ENCODE data around the gene NCEH1. TPM values are rescaled to one million over a fixed set of nuclear protein-coding genes. Genes with fewer than 3 reads are reported as not detected.

The NCEH1 gene
- total and polyA plus RNA-seq, 9 of the 15 experiments (the other 6 are each of a cell fraction or from before 2014, with no cell fraction given): 1.3 to 5.0 (median 2.8) TPM

DNA sequence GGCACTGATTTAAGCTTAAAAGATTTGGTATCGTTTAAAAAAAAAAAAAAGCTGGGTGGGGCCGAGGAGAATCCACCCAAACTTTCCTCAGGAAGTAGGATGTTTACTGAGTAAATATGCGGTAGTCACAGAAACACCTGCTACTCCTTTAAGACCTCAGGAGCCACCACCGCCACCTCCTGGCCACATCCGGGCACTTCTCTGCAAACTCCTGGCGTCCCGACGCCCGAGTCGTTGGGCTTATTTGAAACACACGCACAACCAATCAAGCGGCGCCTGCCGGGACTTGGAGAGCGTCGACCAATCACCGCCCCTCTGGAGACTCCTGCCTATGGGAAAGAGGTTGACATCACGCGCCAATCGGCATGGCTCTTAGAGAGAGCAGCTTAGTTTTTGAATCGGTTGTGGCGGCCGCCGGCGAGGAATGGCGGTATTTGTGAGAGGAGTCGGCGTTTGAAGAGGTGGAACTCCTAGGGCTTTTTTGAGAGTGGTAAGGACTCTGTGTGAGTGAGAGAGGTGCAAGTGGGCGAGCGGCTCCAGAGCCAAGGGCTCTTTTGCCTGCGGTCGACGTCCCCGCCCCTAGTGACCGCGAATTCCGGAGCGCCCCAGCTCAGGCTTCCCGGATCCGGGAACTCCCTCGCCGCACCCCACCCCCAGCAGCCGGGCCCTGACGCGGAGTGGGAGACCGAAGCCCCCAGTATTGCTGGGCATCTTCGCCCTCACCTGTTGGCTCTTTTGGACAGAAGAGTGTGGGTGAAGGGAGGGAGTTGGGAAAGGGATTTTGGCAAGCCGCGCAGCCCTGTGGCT, 39.7 kb upstream of the NCEH1 start, which contains the start of gene ECT2 (continued):
- TF ChIP-seq TCFL5 (CRISPR knock-in tag; conservative IDR thresholded peaks at IDR 0.05) (no peak), YY1 (IDR thresholded peaks at IDR 0.05; ENCODE audit: borderline replicate concordance in 1 of 3, control insufficient read depth in 1 of 3, extremely low read depth in 1 of 3, insufficient read depth in 3 of 3, insufficient read length in 1 of 3, insufficient replicate concordance in 2 of 3, low read depth in 1 of 3, low read length in 2 of 3) (peak; percentile 34 to 93 (median 80)), U2AF2 (optimal IDR thresholded peaks at IDR 0.05; ENCODE audit: low read depth, low read length) (no peak), ATF1 (CRISPR knock-in tag; IDR thresholded peaks at IDR 0.05) (no peak), ATF1 (tag; IDR thresholded peaks at IDR 0.05) (peak; percentile 88), NR2C2 (CRISPR knock-in tag; IDR thresholded peaks at IDR 0.05) (no peak), NR2C2 (tag; IDR thresholded peaks at IDR 0.05) (0 out of 2 replicates have a peak, but pooled peaks have one; percentile 7), ETV6 (IDR thresholded peaks at IDR 0.05; ENCODE audit: borderline replicate concordance in 1 of 2, low read depth in 2 of 2, low read length in 1 of 2) (0 out of 4 replicates have a peak, but pooled peaks of 1 of the 2 experiments have one; percentile 14), ETV6 (CRISPR knock-in tag; IDR thresholded peaks at IDR 0.05; ENCODE audit: borderline replicate concordance) (no peak), POLR2H (tag; IDR thresholded peaks at IDR 0.05; ENCODE audit: low read depth) (peak; percentile 85), CCNT2 (IDR thresholded peaks at IDR 0.05; ENCODE audit: borderline replicate concordance, extremely low read depth, insufficient read length, low read depth, low read length) (peak; percentile 18), DMBX1 (CRISPR knock-in tag; IDR thresholded peaks at IDR 0.05; ENCODE audit: borderline replicate concordance) (no peak), CXXC5 (CRISPR knock-in tag; IDR thresholded peaks at IDR 0.05) (peak; percentile 93), TAF7 (tag; IDR thresholded peaks at IDR 0.05) (peak; percentile 39; the same call in 1 of the 2 replicates), TOE1 (IDR thresholded peaks at IDR 0.05; ENCODE audit: borderline replicate concordance) (peak; percentile 79; the same call in 1 of the 2 replicates), TOE1 (CRISPR knock-in tag; IDR thresholded peaks at IDR 0.05; ENCODE audit: borderline replicate concordance, low read depth) (no peak), SMAD1 (IDR thresholded peaks at IDR 0.05; ENCODE audit: low read depth, low read length, partially characterized antibody) (peak; percentile 41), MBD2 (IDR thresholded peaks at IDR 0.05; ENCODE audit: borderline replicate concordance, low read depth) (peak; percentile 81)
- TF ChIP-seq, protein P1, sequence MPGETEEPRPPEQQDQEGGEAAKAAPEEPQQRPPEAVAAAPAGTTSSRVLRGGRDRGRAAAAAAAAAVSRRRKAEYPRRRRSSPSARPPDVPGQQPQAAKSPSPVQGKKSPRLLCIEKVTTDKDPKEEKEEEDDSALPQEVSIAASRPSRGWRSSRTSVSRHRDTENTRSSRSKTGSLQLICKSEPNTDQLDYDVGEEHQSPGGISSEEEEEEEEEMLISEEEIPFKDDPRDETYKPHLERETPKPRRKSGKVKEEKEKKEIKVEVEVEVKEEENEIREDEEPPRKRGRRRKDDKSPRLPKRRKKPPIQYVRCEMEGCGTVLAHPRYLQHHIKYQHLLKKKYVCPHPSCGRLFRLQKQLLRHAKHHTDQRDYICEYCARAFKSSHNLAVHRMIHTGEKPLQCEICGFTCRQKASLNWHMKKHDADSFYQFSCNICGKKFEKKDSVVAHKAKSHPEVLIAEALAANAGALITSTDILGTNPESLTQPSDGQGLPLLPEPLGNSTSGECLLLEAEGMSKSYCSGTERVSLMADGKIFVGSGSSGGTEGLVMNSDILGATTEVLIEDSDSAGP (CRISPR knock-in tag; IDR thresholded peaks at IDR 0.05): peak; percentile 91
- TF ChIP-seq, protein P2, sequence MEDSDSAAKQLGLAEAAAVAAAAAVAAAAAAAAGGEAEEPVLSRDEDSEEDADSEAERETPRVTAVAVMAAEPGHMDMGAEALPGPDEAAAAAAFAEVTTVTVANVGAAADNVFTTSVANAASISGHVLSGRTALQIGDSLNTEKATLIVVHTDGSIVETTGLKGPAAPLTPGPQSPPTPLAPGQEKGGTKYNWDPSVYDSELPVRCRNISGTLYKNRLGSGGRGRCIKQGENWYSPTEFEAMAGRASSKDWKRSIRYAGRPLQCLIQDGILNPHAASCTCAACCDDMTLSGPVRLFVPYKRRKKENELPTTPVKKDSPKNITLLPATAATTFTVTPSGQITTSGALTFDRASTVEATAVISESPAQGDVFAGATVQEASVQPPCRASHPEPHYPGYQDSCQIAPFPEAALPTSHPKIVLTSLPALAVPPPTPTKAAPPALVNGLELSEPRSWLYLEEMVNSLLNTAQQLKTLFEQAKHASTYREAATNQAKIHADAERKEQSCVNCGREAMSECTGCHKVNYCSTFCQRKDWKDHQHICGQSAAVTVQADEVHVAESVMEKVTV (CRISPR knock-in tag; IDR thresholded peaks at IDR 0.05): 0 out of 2 replicates have a peak, but pooled peaks have one; percentile 6
- TF ChIP-seq, protein P3, sequence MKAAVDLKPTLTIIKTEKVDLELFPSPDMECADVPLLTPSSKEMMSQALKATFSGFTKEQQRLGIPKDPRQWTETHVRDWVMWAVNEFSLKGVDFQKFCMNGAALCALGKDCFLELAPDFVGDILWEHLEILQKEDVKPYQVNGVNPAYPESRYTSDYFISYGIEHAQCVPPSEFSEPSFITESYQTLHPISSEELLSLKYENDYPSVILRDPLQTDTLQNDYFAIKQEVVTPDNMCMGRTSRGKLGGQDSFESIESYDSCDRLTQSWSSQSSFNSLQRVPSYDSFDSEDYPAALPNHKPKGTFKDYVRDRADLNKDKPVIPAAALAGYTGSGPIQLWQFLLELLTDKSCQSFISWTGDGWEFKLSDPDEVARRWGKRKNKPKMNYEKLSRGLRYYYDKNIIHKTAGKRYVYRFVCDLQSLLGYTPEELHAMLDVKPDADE (conservative IDR thresholded peaks at IDR 0.05; ENCODE audit: control insufficient read depth, low read depth, low read length): peak; percentile 55; the same call in 1 of the 2 replicates
